HUDEP-2 (cell line): Measurements from ENCODE around the gene MTHFD2.
A peak's percentile ranks its signal among the peaks of the same experiment; 100 is the strongest.
"Not testable (repeated sequence)": the region's sequence is repeated elsewhere in the genome, so short reads cannot be mapped to it uniquely, and the experiment has no call there.

Source experiments
- DNase-seq, 76 experiments: peaks; one replicate each; lab custom pipeline; 2025; ENCODE audit not compliant: unreplicated experiment in 76 of 76; lab: John Stamatoyannopoulos, UW

The MTHFD2 gene

DNA sequence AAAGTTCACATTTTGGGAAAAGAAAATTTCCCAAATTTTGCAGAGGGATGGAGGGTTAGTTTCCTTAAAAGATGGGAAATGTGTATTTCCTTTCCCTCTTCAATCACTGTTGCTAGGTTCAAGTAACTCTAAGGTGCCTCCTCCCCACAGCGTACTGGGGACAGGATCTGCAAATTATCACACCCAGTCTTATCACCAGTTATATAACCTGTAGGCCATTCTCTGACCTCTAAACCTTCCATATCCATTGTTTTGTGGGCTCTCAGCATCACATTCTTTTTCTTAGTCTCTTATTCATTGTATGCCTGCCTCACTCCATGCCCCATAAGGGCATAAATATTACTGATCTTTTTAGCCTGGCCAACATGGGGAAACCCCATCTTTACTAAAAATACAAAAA lies 3.6 kb upstream of the MTHFD2 start:
- no peak for DNase-seq

DNA sequence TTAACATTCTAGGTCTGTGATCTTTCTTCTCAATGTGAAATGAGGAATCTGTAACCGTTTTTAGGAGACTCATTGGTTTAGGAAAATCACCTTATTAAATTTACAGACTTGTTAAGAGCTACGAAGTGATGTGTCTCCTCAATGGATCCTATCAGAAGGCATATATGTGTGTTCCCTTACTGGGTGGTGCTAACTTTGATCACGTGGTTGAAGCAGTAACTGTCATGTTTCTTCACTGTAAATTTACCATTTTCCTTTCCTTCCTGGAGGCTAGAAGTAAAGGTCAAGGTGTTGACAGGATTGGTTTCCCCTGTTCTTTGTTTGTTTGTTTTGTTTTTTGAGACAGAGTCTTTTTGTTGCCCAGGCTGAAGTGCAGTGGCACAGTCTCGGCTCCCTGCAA lies 1.4 kb upstream of the MTHFD2 start:
- DNase-seq: peak in 6 of 76 experiments; percentile 7 to 30 (median 14)

DNA sequence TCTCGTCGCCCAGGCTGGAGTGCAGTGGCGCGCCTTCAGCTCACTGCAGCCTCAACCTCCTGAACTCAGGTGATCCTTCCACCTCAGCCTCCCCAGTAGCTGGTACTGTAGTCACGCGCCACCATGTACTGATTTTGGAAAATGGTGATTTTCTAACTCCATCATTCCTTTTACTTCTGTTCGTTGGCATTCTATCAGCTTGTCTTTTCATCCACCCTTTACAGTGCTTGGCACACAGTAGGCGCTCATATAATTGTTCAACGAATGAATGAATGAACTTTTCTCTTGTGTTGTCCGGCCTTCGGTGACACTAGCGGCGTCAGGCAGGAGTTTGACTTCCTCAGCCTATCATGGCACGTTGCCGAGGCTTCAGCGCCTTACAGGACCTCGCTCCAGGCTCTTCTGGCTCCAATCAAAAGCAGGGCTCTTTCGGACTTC lies 373 bp upstream of the MTHFD2 start:
- DNase-seq: peak in 16 of 76 experiments; percentile 73 to 97 (median 94)

DNA sequence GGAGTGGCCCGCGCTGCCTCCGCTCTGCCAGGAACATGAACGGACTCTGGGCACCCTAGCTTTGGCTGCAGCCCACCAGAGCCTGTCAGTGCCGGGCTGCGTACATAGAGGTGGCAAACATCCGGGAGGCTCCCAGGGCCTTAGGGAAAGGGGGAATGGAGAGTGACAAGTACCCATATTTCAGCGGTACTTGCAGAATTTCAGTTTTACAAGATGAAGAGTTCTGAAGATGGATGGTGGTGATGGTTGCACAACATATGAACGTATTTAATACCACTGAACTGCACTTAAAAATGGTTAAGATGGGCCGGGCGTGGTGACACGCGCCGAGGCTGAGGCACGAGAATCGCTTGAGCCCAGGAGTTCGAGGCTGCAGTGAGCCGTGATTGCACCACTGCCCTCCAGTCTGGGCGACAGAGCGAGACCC lies 873 bp downstream of the MTHFD2 start:
- peak in 1 of 76 experiments; percentile 9 for DNase-seq

DNA sequence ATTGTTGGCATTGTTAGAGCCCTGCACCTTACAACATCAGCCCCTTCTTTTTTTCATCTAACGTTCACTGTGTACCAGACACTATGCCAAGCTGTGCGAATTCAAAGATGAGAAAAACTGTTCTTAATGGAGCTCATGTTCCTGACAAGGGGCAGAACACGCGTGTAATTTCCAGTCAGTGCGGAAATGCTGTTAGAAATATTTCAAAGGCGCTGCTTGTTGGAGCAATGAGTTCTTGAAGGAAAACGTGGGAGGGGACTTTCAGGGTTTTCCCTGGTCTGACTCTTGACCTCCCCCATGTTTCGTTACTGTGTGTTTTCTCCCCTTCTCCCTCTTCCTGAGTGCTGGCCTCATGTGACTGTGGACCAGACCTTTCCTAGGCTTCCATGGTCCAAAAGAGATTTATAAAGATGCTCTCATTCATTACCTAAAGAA lies 1.5 kb downstream of the MTHFD2 start:
- no peak for DNase-seq

DNA sequence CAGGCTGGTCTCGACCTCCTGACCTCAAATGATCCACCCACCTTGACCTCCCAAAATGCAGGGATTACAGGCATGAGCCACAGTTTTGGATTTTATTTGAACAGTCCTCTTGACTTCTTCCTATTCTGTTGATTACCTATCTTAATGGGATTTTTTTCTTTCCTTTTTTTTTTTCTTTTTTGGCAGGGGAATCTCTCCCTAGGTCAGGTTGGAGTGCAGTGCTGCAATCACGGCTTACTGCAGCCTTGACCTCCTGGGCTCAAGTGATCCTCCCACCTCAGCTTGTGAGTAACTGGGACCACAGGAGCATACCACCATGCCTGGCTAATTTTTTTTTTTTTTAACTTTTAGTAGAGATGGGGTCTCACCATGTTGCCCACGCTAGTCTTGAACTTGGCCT lies 2.8 kb downstream of the MTHFD2 start:
- no peak for DNase-seq

DNA sequence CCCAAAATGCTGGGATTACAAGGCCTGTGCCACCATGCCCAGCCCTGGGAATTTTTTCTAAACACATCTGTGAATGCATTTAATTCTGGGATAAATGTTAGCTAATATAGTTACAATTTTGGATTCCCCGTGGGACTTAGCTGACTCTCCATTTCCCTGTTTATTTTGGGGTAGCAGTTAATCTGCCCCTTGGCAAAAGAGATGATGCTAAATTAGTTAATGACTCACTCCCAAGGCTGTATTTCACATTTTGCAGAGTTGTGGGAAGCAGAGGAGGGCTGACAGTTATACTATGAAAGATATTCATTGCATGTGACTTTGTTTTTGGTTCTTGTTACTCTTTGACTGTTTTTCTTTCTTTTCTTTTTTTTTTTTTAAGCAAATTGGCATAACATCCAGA lies 3.2 kb downstream of the MTHFD2 start:
- DNase-seq: no peak

DNA sequence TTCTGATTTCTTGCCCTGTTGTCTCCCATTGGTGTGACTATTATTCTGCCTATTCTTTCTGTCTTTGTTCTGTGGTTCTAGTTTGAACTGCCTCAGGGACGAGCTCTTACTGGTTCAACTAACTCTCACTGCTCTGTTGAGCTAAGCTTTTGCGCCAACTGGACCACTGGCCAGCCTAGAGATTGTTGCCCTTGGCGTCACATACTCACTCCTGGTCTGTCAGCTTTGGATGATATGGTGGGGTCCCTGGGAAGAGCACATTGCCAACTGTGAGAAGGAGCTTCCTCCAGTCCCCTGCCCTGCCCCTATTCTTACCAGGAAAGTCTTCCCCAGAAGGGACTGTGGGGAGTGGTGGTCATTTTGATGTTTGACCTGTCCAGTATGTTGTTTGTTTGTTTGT lies 6.0 kb downstream of the MTHFD2 start:
- no peak for DNase-seq

DNA sequence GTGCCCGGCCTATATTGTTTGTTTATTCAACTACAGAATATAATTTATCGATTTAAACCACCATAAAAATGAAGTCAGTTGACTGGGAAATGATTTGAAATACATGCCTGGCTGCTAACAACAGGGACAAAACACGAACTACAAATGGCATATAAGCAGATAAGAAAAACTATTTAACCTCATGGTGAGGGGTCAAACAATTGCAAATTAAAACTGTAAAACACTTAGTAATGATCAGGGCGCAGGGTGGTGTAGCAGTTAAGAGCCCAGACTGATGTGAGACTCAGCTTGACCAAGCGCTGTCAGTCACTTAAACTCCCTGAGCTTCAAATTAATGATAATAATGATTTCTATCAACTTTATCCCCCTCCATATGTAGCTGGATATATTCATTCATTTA lies 6.7 kb downstream of the MTHFD2 start:
- no peak for DNase-seq

DNA sequence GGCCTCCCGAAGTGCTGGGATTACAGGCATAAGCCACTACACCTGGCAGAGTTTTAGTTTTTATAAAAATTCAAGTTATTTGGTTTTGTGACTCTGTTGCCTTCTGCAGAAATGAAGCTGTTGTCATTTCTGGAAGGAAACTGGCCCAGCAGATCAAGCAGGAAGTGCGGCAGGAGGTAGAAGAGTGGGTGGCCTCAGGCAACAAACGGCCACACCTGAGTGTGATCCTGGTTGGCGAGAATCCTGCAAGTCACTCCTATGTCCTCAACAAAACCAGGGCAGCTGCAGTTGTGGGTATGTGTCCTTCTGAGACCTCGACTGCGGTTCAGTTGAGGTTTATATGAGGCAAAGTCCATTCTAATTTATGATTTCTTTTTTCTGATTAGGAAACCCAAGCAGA lies 7.2 kb downstream of the MTHFD2 start:
- DNase-seq: no peak

DNA sequence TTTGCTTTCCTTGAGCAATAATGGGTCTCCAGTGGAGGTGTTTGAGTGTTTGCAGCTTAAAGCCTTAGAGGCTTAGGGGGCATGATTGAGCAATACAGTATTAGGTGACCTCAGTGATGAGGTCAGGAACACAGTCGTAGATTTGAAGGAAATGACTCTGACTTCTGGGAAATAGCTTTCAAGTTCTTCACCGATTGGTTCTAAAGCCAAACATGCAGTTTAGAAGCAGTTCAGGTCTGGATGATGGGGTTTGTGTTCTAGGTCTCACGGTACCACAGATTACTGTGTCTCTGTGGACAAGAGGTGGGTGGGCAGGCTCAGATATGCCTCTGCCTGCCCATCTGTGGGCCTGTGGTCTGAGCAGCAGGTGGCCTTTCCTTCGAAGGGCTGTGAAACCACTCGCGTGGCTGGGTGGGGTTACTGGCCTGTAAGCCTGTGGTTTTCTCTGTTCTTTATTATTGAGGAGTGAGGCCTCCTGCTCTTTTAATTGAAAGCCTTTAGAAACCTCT lies 7.8 kb downstream of the MTHFD2 start:
- peak in 14 of 76 experiments; percentile 1 to 29 (median 20) for DNase-seq

DNA sequence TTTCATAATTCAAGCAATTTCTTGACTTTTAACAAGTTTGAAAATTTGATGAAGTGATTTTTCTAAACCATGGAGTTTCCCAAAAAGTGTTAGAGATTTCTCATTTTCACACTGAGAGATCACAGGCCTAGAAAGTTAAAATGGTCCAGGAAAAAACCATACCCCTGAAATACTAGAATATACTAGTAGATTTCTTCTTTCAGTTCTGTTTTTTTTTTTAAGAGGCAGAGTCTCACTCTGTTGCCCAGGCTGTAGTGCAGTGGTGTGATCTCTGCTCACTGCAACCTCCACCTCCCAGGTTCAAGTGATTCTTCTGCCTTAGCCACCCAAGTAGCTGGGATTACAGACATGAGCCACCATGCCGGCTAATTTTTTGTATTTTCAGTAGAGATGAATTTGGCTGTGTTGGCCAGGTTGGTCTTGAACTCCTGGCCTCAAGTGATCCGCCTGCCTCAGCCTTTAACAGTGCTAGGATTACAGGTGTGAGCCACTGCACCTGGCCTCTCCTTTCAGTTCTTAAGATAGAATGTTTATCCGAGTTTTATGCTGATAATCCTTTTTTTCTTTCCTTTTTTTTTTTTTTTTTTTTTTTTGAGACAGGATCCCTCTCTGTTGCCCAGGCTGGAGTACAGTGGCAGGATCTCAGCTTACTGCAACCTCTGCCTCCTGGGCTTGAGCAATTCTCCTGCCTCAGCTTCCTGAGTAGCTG lies 14.4 kb downstream of the MTHFD2 start:
- DNase-seq: no peak

DNA sequence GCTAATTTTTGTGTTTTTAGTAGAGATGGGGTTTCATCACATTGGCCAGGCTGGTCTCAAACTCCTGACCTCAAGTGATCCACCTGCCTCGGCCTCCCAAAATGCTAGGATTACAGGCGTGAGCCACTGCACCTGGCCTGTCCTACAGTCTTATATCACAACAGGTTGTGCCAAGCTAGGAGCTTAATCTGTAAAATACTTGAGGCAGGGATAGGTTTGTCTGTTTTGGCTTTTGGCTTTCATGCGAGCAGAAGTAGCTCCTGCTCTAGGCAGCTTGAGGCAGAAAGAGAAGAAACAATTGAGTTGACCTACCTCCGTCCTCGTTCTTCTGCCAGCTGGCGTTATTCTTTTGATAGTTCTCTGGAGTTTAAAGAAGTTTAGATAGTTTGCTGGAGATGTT lies 17.4 kb downstream of the MTHFD2 start:
- not testable (repeated sequence) for DNase-seq

DNA sequence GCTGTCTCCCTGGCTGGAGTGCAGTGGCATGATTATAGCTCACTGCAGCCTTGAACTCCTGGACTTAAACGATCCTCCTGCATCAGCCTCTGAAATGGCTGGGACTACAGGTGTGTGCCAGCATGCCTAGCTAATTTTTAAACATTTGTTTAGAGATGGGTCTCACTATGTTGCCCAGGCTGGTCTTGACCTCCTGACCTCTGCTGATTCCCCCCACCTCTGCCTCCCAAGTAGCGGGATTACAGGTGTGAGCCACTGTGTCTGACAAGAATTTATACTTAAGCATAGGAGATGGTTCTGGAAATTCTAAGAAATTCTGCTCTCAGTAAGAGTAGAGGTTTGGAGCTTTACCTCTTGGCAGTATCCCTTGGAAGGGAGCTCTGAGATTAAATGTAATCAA lies 18.2 kb downstream of the MTHFD2 start:
- no peak for DNase-seq

DNA sequence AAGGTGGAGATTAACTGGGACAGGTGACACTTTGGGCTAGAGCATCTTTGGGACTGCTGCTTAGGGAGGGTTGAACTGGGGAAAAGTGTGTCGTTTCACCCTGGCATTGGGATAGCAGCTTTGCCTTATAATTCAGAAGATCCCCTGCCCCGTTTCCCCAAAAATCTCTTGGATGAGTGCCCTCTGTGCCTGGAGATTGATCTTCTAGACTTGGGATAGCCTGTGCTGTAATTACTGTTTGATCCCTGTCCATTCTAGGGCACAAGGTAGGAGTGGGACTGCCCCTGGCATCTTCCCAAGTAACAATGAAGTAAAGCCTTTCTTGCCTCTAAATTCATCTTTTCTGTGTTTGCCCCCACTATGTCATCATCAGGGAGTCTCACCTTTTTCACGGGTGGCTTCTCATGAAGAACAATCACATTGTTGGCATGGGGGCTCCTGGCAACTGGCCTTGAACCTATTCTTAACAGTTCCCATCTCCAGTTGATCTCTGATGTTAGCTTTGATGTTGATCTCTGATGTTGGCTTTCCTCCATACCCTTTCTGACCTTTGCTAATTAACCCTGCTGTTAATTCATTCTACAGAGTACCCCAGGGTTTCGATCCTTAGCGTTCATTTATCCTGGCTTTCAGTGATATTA lies 21.6 kb downstream of the MTHFD2 start:
- DNase-seq: no peak

DNA sequence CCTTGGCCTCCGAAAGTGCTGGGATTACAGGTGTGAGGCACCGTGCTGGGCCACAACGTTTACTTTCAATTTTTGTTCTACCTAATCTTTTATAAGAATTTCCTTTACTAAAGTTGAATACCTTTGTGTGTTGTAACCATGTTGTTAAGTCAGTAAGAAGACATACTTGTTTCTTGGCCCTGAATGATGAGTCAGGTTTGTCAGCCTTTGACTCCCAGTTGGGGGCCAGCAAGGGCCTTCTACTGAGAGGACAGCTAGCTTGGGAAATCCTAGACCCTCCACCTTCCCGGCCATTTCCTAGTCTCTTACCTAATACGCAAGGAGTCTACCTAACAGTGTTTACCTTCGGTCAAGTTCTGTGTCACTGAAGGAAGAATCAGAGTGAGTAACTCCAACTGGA lies 22.7 kb downstream of the MTHFD2 start:
- DNase-seq: no peak

DNA sequence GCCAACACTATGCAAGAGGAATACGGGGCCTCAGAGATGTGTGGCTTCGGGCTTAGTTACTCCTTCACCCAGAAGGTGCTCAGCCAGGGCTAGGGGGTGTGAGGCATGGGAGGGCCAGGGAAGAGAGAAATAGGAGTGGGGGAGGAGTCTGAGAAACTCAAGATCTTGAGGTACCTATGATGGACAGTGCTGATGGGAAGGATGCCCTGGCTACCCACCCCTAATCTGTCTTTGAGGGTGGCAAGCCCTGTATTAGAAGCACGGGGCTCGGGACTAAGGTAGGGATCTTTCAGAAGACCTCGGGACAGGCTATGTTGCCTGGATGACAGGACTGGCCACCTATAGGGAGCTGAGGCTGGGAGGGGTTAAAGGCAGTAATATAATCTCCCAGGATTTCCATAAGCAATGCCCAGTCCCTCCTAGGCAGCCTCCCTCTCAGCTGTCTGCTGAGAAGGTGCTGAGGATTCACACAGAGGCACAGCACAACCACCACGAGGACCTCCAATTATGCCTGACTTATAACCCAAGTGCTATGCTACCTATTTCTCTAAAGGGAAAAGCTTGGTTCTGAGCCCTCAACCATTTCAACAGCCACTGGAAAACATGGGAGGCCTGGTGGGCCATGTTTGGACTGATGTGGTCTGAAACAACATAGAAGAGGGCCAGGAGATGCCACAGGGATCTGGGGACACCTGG lies 23.3 kb downstream of the MTHFD2 start:
- no peak for DNase-seq

DNA sequence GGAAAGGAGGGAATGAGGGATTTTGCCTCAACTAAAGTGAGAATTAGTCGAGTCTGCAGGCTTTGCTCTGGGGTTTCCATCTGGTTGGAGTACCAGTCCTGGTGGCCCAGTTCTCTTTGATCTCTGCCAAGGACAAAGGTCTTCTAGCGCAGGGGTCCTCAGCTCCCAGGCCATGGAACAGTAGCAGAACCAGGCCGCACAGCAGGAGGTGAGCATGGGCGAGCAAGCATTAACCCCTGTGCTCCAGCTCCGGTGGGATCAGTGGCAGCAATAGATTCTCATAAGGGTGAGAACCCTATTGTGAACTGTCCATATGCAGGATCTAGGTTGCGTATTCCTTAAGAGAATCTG lies 23.9 kb downstream of the MTHFD2 start:
- no peak for DNase-seq

DNA sequence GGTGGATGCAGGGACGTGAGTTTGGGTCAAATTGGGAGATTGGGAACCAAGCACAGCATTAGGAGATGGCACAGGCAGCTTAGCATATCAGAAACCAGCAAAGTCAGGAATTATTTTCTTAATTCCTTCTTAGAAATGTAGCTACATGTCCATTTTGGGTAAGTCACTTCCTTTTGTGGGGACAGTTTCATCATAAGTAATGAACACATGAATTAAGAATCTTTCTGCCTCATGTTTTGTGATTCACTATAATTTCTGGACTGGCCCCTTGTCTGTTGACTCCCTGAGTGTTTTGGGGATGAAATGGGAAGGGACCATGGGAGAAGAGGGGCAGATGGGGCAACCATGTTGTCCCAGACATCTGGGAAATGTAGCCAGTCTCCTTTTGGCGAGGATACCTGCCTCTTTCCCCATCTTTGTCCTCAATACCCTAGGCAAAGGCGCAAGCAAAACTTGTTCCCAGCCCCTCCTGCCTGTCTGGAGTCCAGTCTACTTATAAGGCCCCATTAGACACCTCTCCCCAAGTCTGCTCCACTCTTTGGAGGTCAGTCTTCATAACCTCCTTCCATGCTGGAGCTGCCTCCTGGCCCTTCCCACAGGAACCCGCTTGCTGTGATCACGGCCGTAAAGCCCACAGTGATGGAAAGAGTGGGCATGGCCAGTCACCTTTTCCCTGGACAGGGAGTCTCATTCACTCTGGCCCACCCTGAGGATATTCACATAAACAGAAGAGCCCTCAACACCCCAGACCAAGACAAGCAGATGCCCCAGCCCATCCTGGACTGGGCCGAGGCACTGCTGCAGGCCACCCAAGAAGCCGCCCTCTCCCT lies 25.7 kb downstream of the MTHFD2 start:
- no peak for DNase-seq

DNA sequence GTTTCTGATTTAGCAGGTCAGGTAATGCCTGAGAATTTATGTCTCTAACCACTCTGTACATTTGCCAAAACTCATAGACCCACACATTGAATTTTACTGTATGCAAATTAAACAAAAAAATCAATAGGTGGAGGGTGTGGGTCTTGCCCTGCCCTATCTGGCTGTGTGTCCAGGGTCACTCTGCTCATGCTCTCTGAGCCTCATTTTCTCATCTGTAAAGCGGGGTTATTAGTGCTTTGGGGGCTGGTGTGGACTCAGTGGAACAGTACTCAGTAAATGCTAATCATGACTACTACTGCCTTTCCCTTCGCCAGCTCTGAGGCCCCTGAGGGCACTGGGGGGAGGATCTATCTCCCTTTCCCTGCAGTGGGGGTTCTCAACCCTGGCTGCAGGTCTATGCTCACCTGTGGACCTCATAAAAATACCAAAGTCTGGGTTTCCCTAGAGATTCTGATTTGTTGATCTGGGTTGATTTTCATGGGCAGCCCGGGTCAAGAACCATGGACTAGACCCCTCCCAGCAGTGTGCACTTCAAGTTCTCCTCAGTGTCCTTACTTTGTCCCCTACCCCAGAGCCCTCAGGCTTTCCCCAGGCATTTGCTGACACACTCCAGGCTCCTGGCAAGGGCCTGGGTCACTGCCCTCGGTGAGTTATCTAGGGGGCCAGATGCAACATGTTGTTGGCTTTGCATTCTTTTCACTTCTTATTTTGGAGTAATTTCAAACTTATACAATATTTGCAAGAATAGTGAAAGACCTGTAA lies 27.5 kb downstream of the MTHFD2 start:
- DNase-seq: no peak
